ENCODE results near the gene CD300C. TPM values are rescaled to one million over a fixed set of nuclear protein-coding genes. Genes with fewer than 3 reads are reported as not detected.

CD300C gene
- total RNA-seq, 3 donors from 2014 or later: 0.33 to 2.1 (median 0.59) TPM

GRCh38 chr17:74585711-74586110 lies 39.8 kb upstream of the CD300C start:
- peaks cover 0 to 9% of the 10 kb centered on the region in 2 donors for H3K9me3 ChIP-seq
- H3K27me3 ChIP-seq: peaks cover 0 to 10% of the 10 kb centered on the region in 2 donors
- no peak for DNase-seq (ENCODE audit: low spot score in 2 of 2)
- H3K36me3 ChIP-seq: no peaks in the 10 kb centered on the region
- H3K27ac ChIP-seq: no peak overlapping the region
- no peak overlapping the region for H3K4me3 ChIP-seq
- intact Hi-C loops (cut with DNase I; ENCODE audit: low total_unique reads): no loop called here
- no peak for TF ChIP-seq POLR2A (IDR thresholded peaks at IDR 0.05)
- no peak for TF ChIP-seq POLR2AphosphoS5 (IDR thresholded peaks at IDR 0.05)
- no peak for TF ChIP-seq CTCF (IDR thresholded peaks at IDR 0.05)
- H3K4me1 ChIP-seq: no peaks in the 10 kb centered on the region

- no peaks in the 10 kb centered on the region for H3K36me3 ChIP-seq
- intact Hi-C loops (cut with DNase I; ENCODE audit: low total_unique reads): no loop called here
- no peaks in the 10 kb centered on the region for H3K4me1 ChIP-seq
- TF ChIP-seq POLR2A (IDR thresholded peaks at IDR 0.05) (no peak), CTCF (IDR thresholded peaks at IDR 0.05) (no peak), POLR2AphosphoS5 (IDR thresholded peaks at IDR 0.05) (no peak)
- peaks cover 0 to 9% of the 10 kb centered on the region in 2 donors for H3K9me3 ChIP-seq
- H3K4me3 ChIP-seq: no peak overlapping the region
- peaks cover 0 to 7% of the 10 kb centered on the region in 2 donors for H3K27me3 ChIP-seq
- no peak for DNase-seq (ENCODE audit: low spot score in 2 of 2)
- H3K27ac ChIP-seq: no peak overlapping the region
These were observed 38.6 kb upstream of the CD300C start for GRCh38 chr17:74584292-74585060.

GRCh38 chr17:74582633-74583032 lies 36.7 kb upstream of the CD300C start:
- Histone ChIP-seq H3K9me3 (peaks cover 0 to 9% of the 10 kb centered on the region in 2 donors), H3K27me3 (peaks cover 0 to 5% of the 10 kb centered on the region in 2 donors), H3K27ac (no peak overlapping the region), H3K4me1 (no peaks in the 10 kb centered on the region), H3K36me3 (no peaks in the 10 kb centered on the region), H3K4me3 (no peak overlapping the region)
- no peak for DNase-seq (ENCODE audit: low spot score in 2 of 2)
- TF ChIP-seq POLR2AphosphoS5 (IDR thresholded peaks at IDR 0.05) (no peak), CTCF (IDR thresholded peaks at IDR 0.05) (no peak), POLR2A (IDR thresholded peaks at IDR 0.05) (no peak)
- intact Hi-C loops (cut with DNase I; ENCODE audit: low total_unique reads): no loop called here

GRCh38 chr17:74579900-74580299 lies 34.0 kb upstream of the CD300C start:
- H3K4me3 ChIP-seq: no peak overlapping the region
- no peaks in the 10 kb centered on the region for H3K36me3 ChIP-seq
- peaks cover 0 to 9% of the 10 kb centered on the region in 2 donors for H3K9me3 ChIP-seq
- intact Hi-C loops (cut with DNase I; ENCODE audit: low total_unique reads): no loop called here
- TF ChIP-seq POLR2AphosphoS5 (IDR thresholded peaks at IDR 0.05) (no peak), CTCF (IDR thresholded peaks at IDR 0.05) (no peak), POLR2A (IDR thresholded peaks at IDR 0.05) (no peak)
- H3K27me3 ChIP-seq: peaks cover 0 to 9% of the 10 kb centered on the region in 2 donors
- H3K27ac ChIP-seq: no peak overlapping the region
- no peaks in the 10 kb centered on the region for H3K4me1 ChIP-seq
- DNase-seq (ENCODE audit: low spot score in 2 of 2): no peak

- H3K27ac ChIP-seq: no peak overlapping the region
- peaks cover 0 to 9% of the 10 kb centered on the region in 2 donors for H3K27me3 ChIP-seq
- no peaks in the 10 kb centered on the region for H3K36me3 ChIP-seq
- peaks cover 0 to under 1% of the 10 kb centered on the region in 2 donors for H3K9me3 ChIP-seq
- no peak overlapping the region for H3K4me3 ChIP-seq
- TF ChIP-seq CTCF (IDR thresholded peaks at IDR 0.05) (no peak), POLR2AphosphoS5 (IDR thresholded peaks at IDR 0.05) (no peak), POLR2A (IDR thresholded peaks at IDR 0.05) (no peak)
- H3K4me1 ChIP-seq: no peaks in the 10 kb centered on the region
- intact Hi-C loops (cut with DNase I; ENCODE audit: low total_unique reads): no loop called here
- no peak for DNase-seq (ENCODE audit: low spot score in 2 of 2)
These were observed 33.1 kb upstream of the CD300C start for GRCh38 chr17:74578979-74579378.

Measured in breast epithelium (tissue), 4 donors.